Esophagus (tissue), 2 donors: ENCODE results near the gene SLC25A41. TPM values are rescaled to one million over a fixed set of nuclear protein-coding genes. Genes with fewer than 3 reads are reported as not detected.

Source experiments
- H3K27ac ChIP-seq, 2 donors: one replicate each; pipeline ENCODE4 v1.5.1; 2013; ENCODE audit warnings: low read depth in 2 of 2, mild to moderate bottlenecking in 2 of 2, inconsistent platforms in 1 of 2, low read length in 1 of 2, moderate library complexity in 1 of 2
- H3K27me3 ChIP-seq, 2 donors: one replicate each; pipeline ENCODE4 v1.6.1; 2013; ENCODE audit warnings: low read length in 2 of 2, control low read depth in 1 of 2, mild to moderate bottlenecking in 1 of 2; ENCODE audit not compliant: insufficient read depth in 2 of 2, control insufficient read depth in 1 of 2
- H3K36me3 ChIP-seq, 2 donors: one replicate each; pipeline ENCODE4 v1.6.1; 2013; ENCODE audit warnings: low read length in 1 of 2; ENCODE audit not compliant: control insufficient read depth in 2 of 2, insufficient read depth in 2 of 2
- H3K4me1 ChIP-seq, 2 donors: one replicate each; pipeline ENCODE4 v1.6.1; 2013; ENCODE audit warnings: low read length in 1 of 2; ENCODE audit not compliant: control insufficient read depth in 2 of 2, insufficient read depth in 2 of 2
- H3K4me3 ChIP-seq, 2 donors: one replicate each; pipeline ENCODE4 v1.5.1; 2013; ENCODE audit warnings: low read length in 2 of 2, mild to moderate bottlenecking in 2 of 2, low read depth in 1 of 2, moderate library complexity in 1 of 2
- H3K9me3 ChIP-seq, 2 donors: one replicate each; pipeline ENCODE4 v1.6.1; 2013; ENCODE audit warnings: mild to moderate bottlenecking in 2 of 2, low read depth in 1 of 2, low read length in 1 of 2, moderate library complexity in 1 of 2; ENCODE audit not compliant: control insufficient read depth in 2 of 2, insufficient read depth in 1 of 2
- WGBS, 2 donors: extraction: QIAGEN DNeasy Blood & Tissue Kit; methylation state at CpG; one replicate each; pipeline ENCODE4 v1.1.7; 2013; 5-methylcytosine and 5-hydroxymethylcytosine counted together
- polyA plus RNA-seq, 2 donors: library from polyadenylated mRNA; stranded (reverse); fragments of 200-250 nt; gene quantifications; one replicate each; pipeline ENCODE4 v1.2.3, GENCODE V29; 2013
- donor health status: healthy with polysubstance abuse.
- donor health status: Bipolar disorder and iron deficiency.

Gene SLC25A41
- polyA plus RNA-seq, 2 donors = 0.36 to 1.4 TPM

- Histone ChIP-seq H3K27ac (no peak overlapping the region), H3K9me3 (no peaks in the 10 kb centered on the region), H3K36me3 (peaks cover 29 to 52% of the 10 kb centered on the region in 2 donors), H3K4me3 (no peak overlapping the region), H3K27me3 (no peaks in the 10 kb centered on the region), H3K4me1 (peaks cover 0 to 10% of the 10 kb centered on the region in 2 donors)
- 74 to 82% methylated on average over 20 of the region's 20 CpGs for WGBS, 2 donors
Measured at GRCh38 chr19:6421075-6422014, 12.2 kb downstream of the SLC25A41 start.

GRCh38 chr19:6418562-6418932, 15.0 kb downstream of the SLC25A41 start:
- Histone ChIP-seq H3K4me3 (no peak overlapping the region), H3K27me3 (no peaks in the 10 kb centered on the region), H3K9me3 (no peaks in the 10 kb centered on the region), H3K27ac (no peak overlapping the region), H3K36me3 (peaks cover 41 to 72% of the 10 kb centered on the region in 2 donors), H3K4me1 (peaks cover 0 to 6% of the 10 kb centered on the region in 2 donors)
- 87 to 92% methylated on average over 19 of the region's 19 CpGs for WGBS, 2 donors

DNA sequence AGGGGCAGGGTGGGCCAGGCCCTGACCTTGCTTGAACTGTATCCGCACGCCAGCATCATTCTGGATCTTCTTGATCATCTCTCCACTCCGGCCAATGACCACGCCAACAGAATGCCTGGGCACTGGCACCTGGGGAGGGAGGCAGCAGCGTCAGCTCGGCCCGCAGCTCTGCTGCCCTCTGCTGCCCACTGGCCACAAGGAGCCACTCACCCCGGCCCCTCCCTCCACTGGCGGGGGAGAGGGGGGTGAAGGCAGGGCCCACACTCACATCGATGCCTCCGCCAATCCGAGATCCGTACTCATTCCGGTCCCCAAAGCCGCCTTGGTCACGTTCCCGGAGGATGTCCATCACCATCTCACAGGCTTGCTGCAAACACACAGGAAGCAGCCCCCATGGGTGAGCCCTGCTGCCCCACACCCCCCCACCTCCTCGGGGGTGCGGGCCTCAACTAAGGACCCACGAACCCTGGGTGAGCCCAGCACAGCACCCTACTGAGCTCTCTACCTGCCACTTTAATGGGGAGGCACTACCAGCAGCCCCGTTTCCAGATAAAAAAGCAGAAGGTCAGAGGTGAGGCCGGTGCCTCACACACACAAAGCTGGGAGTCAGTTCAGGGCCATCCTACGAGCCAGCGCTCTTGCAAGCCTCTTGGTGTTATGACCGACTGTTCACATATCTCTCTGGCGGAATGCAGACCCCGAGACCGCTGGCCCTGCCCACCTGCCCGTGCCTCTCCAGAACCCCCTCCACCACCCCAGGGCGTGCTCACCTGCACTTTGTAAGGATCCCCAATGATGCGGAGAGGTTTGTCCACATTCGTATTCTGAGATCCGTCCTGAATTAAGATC, 15.6 kb downstream of the SLC25A41 start:
- H3K4me3 ChIP-seq = no peak overlapping the region
- H3K9me3 ChIP-seq = no peaks in the 10 kb centered on the region
- no peaks in the 10 kb centered on the region for H3K27me3 ChIP-seq
- WGBS, 2 donors = 78 to 84% methylated on average over 29 to 33 of the region's 33 CpGs
- H3K4me1 ChIP-seq = peaks cover 0 to under 1% of the 10 kb centered on the region in 2 donors
- H3K36me3 ChIP-seq = peaks cover 41 to 72% of the 10 kb centered on the region in 2 donors
- no peak overlapping the region for H3K27ac ChIP-seq

GRCh38 chr19:6416658-6417405, 16.7 kb downstream of the SLC25A41 start:
- no peak overlapping the region for H3K4me3 ChIP-seq
- 91% methylated on average over 29 of the region's 29 CpGs for WGBS, 2 donors
- peaks cover 0 to 2% of the 10 kb centered on the region in 2 donors for H3K4me1 ChIP-seq
- no peaks in the 10 kb centered on the region for H3K27me3 ChIP-seq
- H3K27ac ChIP-seq = no peak overlapping the region
- peaks cover 41 to 72% of the 10 kb centered on the region in 2 donors for H3K36me3 ChIP-seq
- no peaks in the 10 kb centered on the region for H3K9me3 ChIP-seq

- H3K27ac ChIP-seq = no peak overlapping the region
- H3K36me3 ChIP-seq = peaks cover 37 to 60% of the 10 kb centered on the region in 2 donors
- H3K9me3 ChIP-seq = no peaks in the 10 kb centered on the region
- 92 to 94% methylated on average over 32 of the region's 32 CpGs for WGBS, 2 donors
- peaks cover 0 to 2% of the 10 kb centered on the region in 2 donors for H3K4me1 ChIP-seq
- no peak overlapping the region for H3K4me3 ChIP-seq
- no peaks in the 10 kb centered on the region for H3K27me3 ChIP-seq
Measured at GRCh38 chr19:6415591-6416190, 17.9 kb downstream of the SLC25A41 start.

- Histone ChIP-seq H3K27me3 (no peaks in the 10 kb centered on the region), H3K4me3 (no peak overlapping the region), H3K9me3 (no peaks in the 10 kb centered on the region), H3K4me1 (peaks cover 0 to 2% of the 10 kb centered on the region in 2 donors), H3K36me3 (peaks cover 34 to 53% of the 10 kb centered on the region in 2 donors), H3K27ac (no peak overlapping the region)
- WGBS, 2 donors = 91 to 92% methylated on average over 46 to 47 of the region's 47 CpGs
Measured at GRCh38 chr19:6414793-6415590, 18.6 kb downstream of the SLC25A41 start.

DNA sequence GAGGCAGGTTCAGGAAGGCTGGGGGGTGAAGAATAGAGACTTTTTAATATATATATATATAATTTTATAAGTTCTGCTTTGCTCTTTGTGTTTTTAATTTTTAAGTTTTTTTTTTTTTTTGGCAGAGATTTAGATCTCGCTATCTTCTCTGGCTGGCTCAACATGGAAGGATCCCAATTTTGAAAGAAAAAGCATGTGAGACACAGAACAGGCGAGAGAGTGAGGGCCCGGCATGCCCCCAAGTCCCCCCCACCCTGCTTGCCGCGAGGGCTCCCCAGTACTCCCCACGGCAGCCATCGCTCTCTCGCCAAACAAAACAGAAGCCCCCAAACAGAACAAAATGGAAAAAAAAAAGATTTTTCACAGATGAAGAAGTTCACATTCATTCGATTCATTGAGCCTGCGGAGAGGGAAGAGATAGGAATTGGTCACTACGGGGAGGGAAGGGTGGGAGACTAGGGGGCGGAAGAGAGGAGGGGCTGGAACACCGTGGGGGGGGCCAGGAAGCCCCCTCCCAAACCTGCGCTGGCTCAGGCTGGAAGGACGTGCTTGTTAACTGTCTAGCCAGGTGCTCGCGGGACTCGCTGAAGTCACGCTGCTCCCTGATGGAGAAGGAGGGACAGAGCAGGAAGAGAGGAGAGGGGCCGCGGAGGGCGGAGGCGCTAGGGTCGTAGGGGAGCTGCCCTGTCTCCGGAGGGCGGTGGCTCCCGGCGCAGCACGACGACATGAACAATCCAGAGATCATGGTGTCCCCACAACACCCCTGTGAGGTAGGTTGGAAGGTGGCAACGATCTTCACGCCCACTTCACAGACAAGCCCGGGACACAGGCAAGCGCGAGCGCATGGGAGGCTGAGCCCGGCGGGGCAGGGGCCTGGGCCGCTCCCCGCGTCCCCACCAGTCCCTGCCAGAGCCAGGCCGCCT, 19.6 kb downstream of the SLC25A41 start:
- Histone ChIP-seq H3K27me3 (no peaks in the 10 kb centered on the region), H3K9me3 (no peaks in the 10 kb centered on the region), H3K4me1 (peaks cover 0 to 2% of the 10 kb centered on the region in 2 donors), H3K36me3 (peaks cover 28 to 46% of the 10 kb centered on the region in 2 donors), H3K4me3 (no peak overlapping the region), H3K27ac (no peak overlapping the region)
- WGBS, 2 donors = 74% methylated on average over 39 to 42 of the region's 42 CpGs

DNA sequence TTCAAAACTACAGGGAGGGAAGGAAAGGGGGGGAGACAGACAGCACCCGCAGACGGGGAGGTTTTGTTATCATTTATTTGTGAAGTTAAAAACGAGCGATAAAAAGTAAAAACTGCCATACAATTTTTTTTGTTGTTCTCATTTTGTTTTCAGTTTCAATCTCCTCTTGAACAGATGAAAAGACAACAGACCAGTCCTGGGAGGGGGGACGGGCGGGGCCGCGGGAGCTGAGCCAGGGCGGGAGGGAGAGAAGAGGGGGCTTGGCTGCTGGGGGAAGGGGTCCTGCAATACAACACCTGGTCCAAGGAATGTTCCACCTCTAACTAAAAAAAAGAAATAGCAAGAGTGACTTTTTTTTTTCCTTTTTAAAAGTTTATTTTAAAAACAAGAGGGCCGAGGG, 20.3 kb downstream of the SLC25A41 start:
- 57 to 70% methylated on average over 10 of the region's 10 CpGs for WGBS, 2 donors

More for the DNA sequence above, 20.3 kb downstream of the SLC25A41 start:
- H3K4me1 ChIP-seq = peaks cover 0 to 2% of the 10 kb centered on the region in 2 donors
- H3K36me3 ChIP-seq = peaks cover 25 to 39% of the 10 kb centered on the region in 2 donors
- no peaks in the 10 kb centered on the region for H3K9me3 ChIP-seq
- no peaks in the 10 kb centered on the region for H3K27me3 ChIP-seq
- no peak overlapping the region for H3K4me3 ChIP-seq
- H3K27ac ChIP-seq = no peak overlapping the region
